SK-N-SH (cell line): ENCODE results near the gene FBXO47. TPM values are rescaled to one million over a fixed set of nuclear protein-coding genes. Genes with fewer than 3 reads are reported as not detected.

Experiments
- CTCF ChIA-PET: fragments of 300-600, 350-600 bp; formaldehyde crosslinking; extraction: SDS; loops from one replicate; lab custom pipeline; 2021; lab: Yijun Ruan, JAX
- POLR2A ChIA-PET: fragments of 350-600 bp; sonication (Branson Sonifier 250); formaldehyde crosslinking; extraction: SDS; loops from one replicate; lab custom pipeline; 2020; ENCODE audit warnings: antibody characterized with exemption, inconsistent platforms; lab: Yijun Ruan, JAX
- DNase-seq: peaks from one replicate; pipeline ENCODE4 v3.0.0; 2012
- H2AFZ ChIP-seq: fragments of 200-600 bp; sonication (generic); 2 replicates; pipeline ENCODE4 v1.8.1; 2016; ENCODE audit warnings: antibody characterized with exemption, mild to moderate bottlenecking, low read depth
- H3F3A ChIP-seq: fragments of 200-600 bp; sonication (generic); replicated peaks from 2 replicates; pipeline ENCODE3; 2016; ENCODE audit warnings: antibody characterized with exemption, mild to moderate bottlenecking; ENCODE audit not compliant: insufficient read depth
- H3K27ac ChIP-seq, 2 experiments: fragments of 200-500 bp in 1 of 2; fragments of 200-600 bp in 1 of 2; sonication (Bioruptor generic) in 1 of 2; sonication (generic), shearing (Covaris generic) in 1 of 2; 2 replicates each; pipeline versions ENCODE4 v1.5.1 to v1.6.1; 2014 to 2016; ENCODE audit warnings: low read depth in 2 of 2, inconsistent platforms in 1 of 2, low read length in 1 of 2, mild to moderate bottlenecking in 1 of 2, mixed read lengths in 1 of 2
- H3K27me3 ChIP-seq: fragments of 200-600 bp; sonication (generic), shearing (Covaris generic); 2 replicates; pipeline ENCODE4 v1.6.1; 2016; ENCODE audit warnings: mixed run types; ENCODE audit not compliant: insufficient read depth
- H3K36me3 ChIP-seq, 2 experiments: fragments of 200-500 bp in 1 of 2; fragments of 200-600 bp in 1 of 2; sonication (Bioruptor generic) in 1 of 2; sonication (generic) in 1 of 2; replicated peaks in 1 of 2; 2 replicates each; pipeline versions ENCODE3 to v1.5.1; 2014 to 2016; ENCODE audit warnings: low read length in 1 of 2, mild to moderate bottlenecking in 1 of 2; ENCODE audit not compliant: insufficient read depth in 2 of 2, control insufficient read depth in 1 of 2
- H3K4me1 ChIP-seq, 2 experiments: fragments of 200-500 bp in 1 of 2; fragments of 200-600 bp in 1 of 2; sonication (Bioruptor generic) in 1 of 2; sonication (generic), shearing (Covaris generic) in 1 of 2; 2 replicates each; pipeline versions ENCODE4 v1.5.1 to v1.6.1; 2014 to 2016; ENCODE audit warnings: low read depth in 1 of 2, low read length in 1 of 2, mixed run types in 1 of 2; ENCODE audit not compliant: insufficient read depth in 2 of 2, control insufficient read depth in 1 of 2
- H3K4me2 ChIP-seq: fragments of 200-600 bp; sonication (generic), shearing (Covaris generic); 2 replicates; pipeline ENCODE4 v1.6.1; 2017; ENCODE audit warnings: mixed run types
- H3K4me3 ChIP-seq, 2 experiments: fragments of 200-500 bp in 1 of 2; fragments of 200-600 bp in 1 of 2; sonication (Bioruptor generic) in 1 of 2; sonication (generic), shearing (Covaris generic) in 1 of 2; 2 replicates each; pipeline versions ENCODE4 v1.5.1 to v1.8.1; 2014 to 2016; ENCODE audit warnings: low read depth in 2 of 2, inconsistent platforms in 1 of 2, low read length in 1 of 2, mild to moderate bottlenecking in 1 of 2, mixed read lengths in 1 of 2, moderate library complexity in 1 of 2
- H3K79me2 ChIP-seq: fragments of 200-600 bp; sonication (generic); 2 replicates; pipeline ENCODE4 v1.8.1; 2017; ENCODE audit warnings: mild to moderate bottlenecking; ENCODE audit not compliant: insufficient read depth
- H3K9ac ChIP-seq: fragments of 200-600 bp; sonication (generic); 2 replicates; pipeline ENCODE4 v1.6.1; 2017; ENCODE audit warnings: mixed run types
- H3K9me2 ChIP-seq: fragments of 200-600 bp; sonication (generic); 2 replicates; pipeline ENCODE4 v1.6.1; 2017; ENCODE audit warnings: mixed run types
- H3K9me3 ChIP-seq: fragments of 200-600 bp; sonication (generic); 2 replicates; pipeline ENCODE4 v1.6.1; 2017; ENCODE audit warnings: mixed run types, mild to moderate bottlenecking, moderate library complexity
- H4K20me1 ChIP-seq: fragments of 200-600 bp; sonication (generic); 2 replicates; pipeline ENCODE4 v1.6.1; 2017; ENCODE audit warnings: mild to moderate bottlenecking, mixed run types; ENCODE audit not compliant: insufficient read depth
- CHD2 ChIP-seq: fragments of 150-350 bp; IDR thresholded peaks from 2 replicates; pipeline ENCODE4 v1.6.1; 2018; ENCODE audit warnings: low read length; ENCODE audit not compliant: partially characterized antibody
- EP300 ChIP-seq, 2 experiments: IDR thresholded peaks; 2 replicates each; pipeline versions ENCODE4 v1.4.0 to v1.6.1; 2012; ENCODE audit warnings: borderline replicate concordance in 1 of 2, low read depth in 1 of 2, low read length in 1 of 2
- FOSL2 ChIP-seq: IDR thresholded peaks from 2 replicates; pipeline ENCODE4 v1.4.0; 2012; ENCODE audit warnings: low read depth, mild to moderate bottlenecking, moderate library complexity, borderline replicate concordance
- FOXJ3 ChIP-seq: sonication (generic); formaldehyde crosslinking; IDR thresholded peaks from 2 replicates; pipeline ENCODE4 v1.5.1; 2020; ENCODE audit warnings: mild to moderate bottlenecking, missing genetic modification reagents
- FOXM1 ChIP-seq: IDR thresholded peaks from 2 replicates; pipeline ENCODE4 v1.4.0; 2012; ENCODE audit warnings: low read depth, mild to moderate bottlenecking
- GABPA ChIP-seq: IDR thresholded peaks from 2 replicates; pipeline ENCODE4 v1.4.0; 2012; ENCODE audit warnings: low read depth, mild to moderate bottlenecking
- JUND ChIP-seq: IDR thresholded peaks from 2 replicates; pipeline ENCODE4 v1.4.0; 2012
- RCOR1 ChIP-seq: fragments of 150-350 bp; IDR thresholded peaks from 2 replicates; pipeline ENCODE4 v1.6.1; 2017; ENCODE audit warnings: antibody characterized with exemption, low read length
- TAF1 ChIP-seq: IDR thresholded peaks from 2 replicates; pipeline ENCODE4 v1.6.1; 2012; ENCODE audit warnings: low read depth, mild to moderate bottlenecking, low read length, moderate library complexity, borderline replicate concordance
- TCF12 ChIP-seq: IDR thresholded peaks from 2 replicates; pipeline ENCODE4 v1.4.0; 2012
- TEAD4 ChIP-seq: IDR thresholded peaks from 2 replicates; pipeline ENCODE4 v1.4.0; 2012; ENCODE audit warnings: mild to moderate bottlenecking, borderline replicate concordance; ENCODE audit not compliant: insufficient read depth
- WGBS: methylation state at CpG from one replicate; pipeline ENCODE4 v1.1.6; 2017; ENCODE audit warnings: low lambda C conversion rate; 5-methylcytosine and 5-hydroxymethylcytosine counted together
- polyA plus RNA-seq, 3 experiments: library from polyadenylated mRNA; depleted of rRNA; stranded (reverse); fragments of >200 nt; gene quantifications; 2 replicates each; pipeline ENCODE4 v1.2.3, GENCODE V29; 2012
- TF ChIP-seq, protein P1 (sequence below): fragments of 150-350 bp; IDR thresholded peaks from 2 replicates; pipeline ENCODE4 v1.6.1; 2017; ENCODE audit warnings: antibody characterized with exemption, low read length, low read depth, borderline replicate concordance
- TF ChIP-seq, protein P2 (sequence below): IDR thresholded peaks from 2 replicates; pipeline ENCODE4 v1.6.1; 2012; ENCODE audit warnings: mild to moderate bottlenecking, low read depth, low read length, moderate library complexity
- TF ChIP-seq, protein P3 (sequence below): IDR thresholded peaks from 2 replicates; pipeline ENCODE4 v1.4.0; 2012; ENCODE audit warnings: low read depth, borderline replicate concordance
- TF ChIP-seq, protein P4 (sequence below): fragments of 200-600 bp; sonication (generic); IDR thresholded peaks from 2 replicates; pipeline ENCODE4 v1.6.1; 2017; ENCODE audit warnings: antibody characterized with exemption, mild to moderate bottlenecking, moderate library complexity
- TF ChIP-seq, protein P5 (sequence below): IDR thresholded peaks from 2 replicates; pipeline ENCODE4 v1.4.0; 2012; ENCODE audit warnings: low read depth
- TF ChIP-seq, protein P6 (sequence below): IDR thresholded peaks from 2 replicates; pipeline ENCODE4 v1.4.0; 2012; ENCODE audit warnings: low read depth, borderline replicate concordance

Gene FBXO47
- polyA plus RNA-seq, 1 of the 3 experiments (the other 2 are of a cell fraction): not detected

DNA sequence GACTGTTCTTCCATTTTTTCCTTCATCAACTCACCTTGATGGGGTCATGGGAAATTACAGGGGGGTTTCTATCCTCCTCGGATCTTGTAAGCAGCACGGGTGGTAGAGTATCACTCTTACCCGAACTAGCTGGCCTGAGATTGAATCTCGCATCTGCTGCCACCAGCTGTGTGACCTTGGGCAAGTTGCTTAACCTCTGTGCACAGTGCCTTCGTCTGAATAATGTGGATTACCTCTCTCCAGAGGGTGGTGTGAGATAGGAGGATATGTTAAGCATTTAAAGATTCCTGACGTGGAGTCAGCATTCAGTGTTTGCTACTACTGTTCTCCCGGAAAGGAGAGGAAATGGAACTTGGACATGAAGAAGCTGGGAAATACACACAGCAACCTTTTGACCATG is 72.9 kb downstream of the FBXO47 start:
- H3K4me3 ChIP-seq: no peak overlapping the region
- H3K9me3 ChIP-seq: no peaks in the 10 kb centered on the region
- H2AFZ ChIP-seq: no peak overlapping the region
- no peaks in the 10 kb centered on the region for H3K27me3 ChIP-seq
- H4K20me1 ChIP-seq: peaks cover 77% of the 10 kb centered on the region
- CTCF ChIA-PET: interaction anchor here (1.0 to 1.7 kb wide), 5 partner anchors 15 to 89 kb away, joined by 3 to 6 read pairs (median 3); partner anchors contain the start of gene LASP1
- peaks cover 0 to 28% of the 10 kb centered on the region in 2 experiments; a peak in 1 of 4 replicates for H3K4me1 ChIP-seq
- TF ChIP-seq, protein P1, sequence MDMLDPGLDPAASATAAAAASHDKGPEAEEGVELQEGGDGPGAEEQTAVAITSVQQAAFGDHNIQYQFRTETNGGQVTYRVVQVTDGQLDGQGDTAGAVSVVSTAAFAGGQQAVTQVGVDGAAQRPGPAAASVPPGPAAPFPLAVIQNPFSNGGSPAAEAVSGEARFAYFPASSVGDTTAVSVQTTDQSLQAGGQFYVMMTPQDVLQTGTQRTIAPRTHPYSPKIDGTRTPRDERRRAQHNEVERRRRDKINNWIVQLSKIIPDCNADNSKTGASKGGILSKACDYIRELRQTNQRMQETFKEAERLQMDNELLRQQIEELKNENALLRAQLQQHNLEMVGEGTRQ: no peak
- TF ChIP-seq FOSL2 (no peak), TAF1 (no peak), JUND (no peak), GABPA (no peak)
- H3K79me2 ChIP-seq: peaks cover 85% of the 10 kb centered on the region
- H3F3A ChIP-seq: peaks cover 25% of the 10 kb centered on the region
- no peak overlapping the region for H3K9ac ChIP-seq
- 87% methylated on average over 7 of the region's 7 CpGs for WGBS
- H3K4me2 ChIP-seq: no peak overlapping the region
- H3K36me3 ChIP-seq: peaks cover 36 to 66% of the 10 kb centered on the region in 2 experiments
- POLR2A ChIA-PET: interaction anchor here (1.2 to 1.3 kb wide), 2 partner anchors 25 to 31 kb away, joined by 3 read pairs; partner anchors contain the start of genes LASP1 and LASP1NB
- no peak overlapping the region for H3K27ac ChIP-seq
- no peaks in the 10 kb centered on the region for H3K9me2 ChIP-seq
- DNase-seq: no peak

DNA sequence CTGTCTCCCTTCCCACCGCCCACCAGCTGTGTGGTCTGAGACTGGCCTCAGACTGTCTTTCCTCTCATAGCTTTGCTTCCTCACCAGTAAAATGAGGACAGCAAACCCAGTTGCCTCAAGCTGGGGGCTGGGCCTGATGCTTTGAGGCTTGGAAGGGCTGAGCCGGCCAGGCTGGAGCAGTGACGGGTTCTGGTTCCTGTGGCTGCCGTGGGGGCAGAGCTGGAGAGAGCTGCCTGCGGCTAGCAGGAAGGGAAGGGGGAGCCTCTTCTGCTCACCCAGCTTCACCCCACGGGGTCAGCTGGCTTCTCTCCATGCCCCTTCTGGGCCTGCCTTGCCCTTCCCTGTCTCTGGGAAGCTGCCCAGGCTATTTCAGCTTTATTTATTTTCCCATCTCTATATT is 73.6 kb downstream of the FBXO47 start:
- DNase-seq: no peak
- Histone ChIP-seq H3K4me2 (no peak overlapping the region), H3F3A (peaks cover 20% of the 10 kb centered on the region), H3K27ac (no peak overlapping the region), H3K9ac (no peak overlapping the region), H3K79me2 (peaks cover 85% of the 10 kb centered on the region), H4K20me1 (peaks cover 77% of the 10 kb centered on the region), H3K9me3 (no peaks in the 10 kb centered on the region), H3K4me3 (no peak overlapping the region), H3K36me3 (peaks cover 37 to 64% of the 10 kb centered on the region in 2 experiments), H3K9me2 (no peaks in the 10 kb centered on the region), H2AFZ (no peak overlapping the region), H3K4me1 (peaks cover 0 to 28% of the 10 kb centered on the region in 2 experiments; a peak in 1 of 4 replicates), H3K27me3 (no peaks in the 10 kb centered on the region)
- ChIA-PET POLR2A (interaction anchor here (1.0 to 1.3 kb wide), 3 partner anchors 24 to 237 kb away, joined by 3 to 5 read pairs (median 3); partner anchors contain the start of genes LASP1 and LASP1NB), CTCF (interaction anchor here (1.0 to 1.7 kb wide), 5 partner anchors 16 to 90 kb away, joined by 3 to 6 read pairs (median 3); partner anchors contain the start of gene LASP1)
- WGBS: 88% methylated on average over 5 of the region's 6 CpGs
- TF ChIP-seq TEAD4 (no peak), RCOR1 (no peak), CHD2 (no peak), TCF12 (no peak), FOXJ3 (CRISPR knock-in tag) (no peak), EP300 (IDR thresholded peaks at IDR 0.05; ENCODE audit: borderline replicate concordance in 1 of 2, low read depth in 1 of 2, low read length in 1 of 2) (no peak), FOXM1 (no peak)
- TF ChIP-seq, protein P2, sequence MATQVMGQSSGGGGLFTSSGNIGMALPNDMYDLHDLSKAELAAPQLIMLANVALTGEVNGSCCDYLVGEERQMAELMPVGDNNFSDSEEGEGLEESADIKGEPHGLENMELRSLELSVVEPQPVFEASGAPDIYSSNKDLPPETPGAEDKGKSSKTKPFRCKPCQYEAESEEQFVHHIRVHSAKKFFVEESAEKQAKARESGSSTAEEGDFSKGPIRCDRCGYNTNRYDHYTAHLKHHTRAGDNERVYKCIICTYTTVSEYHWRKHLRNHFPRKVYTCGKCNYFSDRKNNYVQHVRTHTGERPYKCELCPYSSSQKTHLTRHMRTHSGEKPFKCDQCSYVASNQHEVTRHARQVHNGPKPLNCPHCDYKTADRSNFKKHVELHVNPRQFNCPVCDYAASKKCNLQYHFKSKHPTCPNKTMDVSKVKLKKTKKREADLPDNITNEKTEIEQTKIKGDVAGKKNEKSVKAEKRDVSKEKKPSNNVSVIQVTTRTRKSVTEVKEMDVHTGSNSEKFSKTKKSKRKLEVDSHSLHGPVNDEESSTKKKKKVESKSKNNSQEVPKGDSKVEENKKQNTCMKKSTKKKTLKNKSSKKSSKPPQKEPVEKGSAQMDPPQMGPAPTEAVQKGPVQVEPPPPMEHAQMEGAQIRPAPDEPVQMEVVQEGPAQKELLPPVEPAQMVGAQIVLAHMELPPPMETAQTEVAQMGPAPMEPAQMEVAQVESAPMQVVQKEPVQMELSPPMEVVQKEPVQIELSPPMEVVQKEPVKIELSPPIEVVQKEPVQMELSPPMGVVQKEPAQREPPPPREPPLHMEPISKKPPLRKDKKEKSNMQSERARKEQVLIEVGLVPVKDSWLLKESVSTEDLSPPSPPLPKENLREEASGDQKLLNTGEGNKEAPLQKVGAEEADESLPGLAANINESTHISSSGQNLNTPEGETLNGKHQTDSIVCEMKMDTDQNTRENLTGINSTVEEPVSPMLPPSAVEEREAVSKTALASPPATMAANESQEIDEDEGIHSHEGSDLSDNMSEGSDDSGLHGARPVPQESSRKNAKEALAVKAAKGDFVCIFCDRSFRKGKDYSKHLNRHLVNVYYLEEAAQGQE: no peak
- TF ChIP-seq, protein P3, sequence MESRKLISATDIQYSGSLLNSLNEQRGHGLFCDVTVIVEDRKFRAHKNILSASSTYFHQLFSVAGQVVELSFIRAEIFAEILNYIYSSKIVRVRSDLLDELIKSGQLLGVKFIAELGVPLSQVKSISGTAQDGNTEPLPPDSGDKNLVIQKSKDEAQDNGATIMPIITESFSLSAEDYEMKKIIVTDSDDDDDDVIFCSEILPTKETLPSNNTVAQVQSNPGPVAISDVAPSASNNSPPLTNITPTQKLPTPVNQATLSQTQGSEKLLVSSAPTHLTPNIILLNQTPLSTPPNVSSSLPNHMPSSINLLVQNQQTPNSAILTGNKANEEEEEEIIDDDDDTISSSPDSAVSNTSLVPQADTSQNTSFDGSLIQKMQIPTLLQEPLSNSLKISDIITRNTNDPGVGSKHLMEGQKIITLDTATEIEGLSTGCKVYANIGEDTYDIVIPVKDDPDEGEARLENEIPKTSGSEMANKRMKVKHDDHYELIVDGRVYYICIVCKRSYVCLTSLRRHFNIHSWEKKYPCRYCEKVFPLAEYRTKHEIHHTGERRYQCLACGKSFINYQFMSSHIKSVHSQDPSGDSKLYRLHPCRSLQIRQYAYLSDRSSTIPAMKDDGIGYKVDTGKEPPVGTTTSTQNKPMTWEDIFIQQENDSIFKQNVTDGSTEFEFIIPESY: no peak
- TF ChIP-seq, protein P4, sequence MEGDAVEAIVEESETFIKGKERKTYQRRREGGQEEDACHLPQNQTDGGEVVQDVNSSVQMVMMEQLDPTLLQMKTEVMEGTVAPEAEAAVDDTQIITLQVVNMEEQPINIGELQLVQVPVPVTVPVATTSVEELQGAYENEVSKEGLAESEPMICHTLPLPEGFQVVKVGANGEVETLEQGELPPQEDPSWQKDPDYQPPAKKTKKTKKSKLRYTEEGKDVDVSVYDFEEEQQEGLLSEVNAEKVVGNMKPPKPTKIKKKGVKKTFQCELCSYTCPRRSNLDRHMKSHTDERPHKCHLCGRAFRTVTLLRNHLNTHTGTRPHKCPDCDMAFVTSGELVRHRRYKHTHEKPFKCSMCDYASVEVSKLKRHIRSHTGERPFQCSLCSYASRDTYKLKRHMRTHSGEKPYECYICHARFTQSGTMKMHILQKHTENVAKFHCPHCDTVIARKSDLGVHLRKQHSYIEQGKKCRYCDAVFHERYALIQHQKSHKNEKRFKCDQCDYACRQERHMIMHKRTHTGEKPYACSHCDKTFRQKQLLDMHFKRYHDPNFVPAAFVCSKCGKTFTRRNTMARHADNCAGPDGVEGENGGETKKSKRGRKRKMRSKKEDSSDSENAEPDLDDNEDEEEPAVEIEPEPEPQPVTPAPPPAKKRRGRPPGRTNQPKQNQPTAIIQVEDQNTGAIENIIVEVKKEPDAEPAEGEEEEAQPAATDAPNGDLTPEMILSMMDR: no peak
- TF ChIP-seq, protein P5, sequence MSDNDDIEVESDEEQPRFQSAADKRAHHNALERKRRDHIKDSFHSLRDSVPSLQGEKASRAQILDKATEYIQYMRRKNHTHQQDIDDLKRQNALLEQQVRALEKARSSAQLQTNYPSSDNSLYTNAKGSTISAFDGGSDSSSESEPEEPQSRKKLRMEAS: no peak
- TF ChIP-seq, protein P6, sequence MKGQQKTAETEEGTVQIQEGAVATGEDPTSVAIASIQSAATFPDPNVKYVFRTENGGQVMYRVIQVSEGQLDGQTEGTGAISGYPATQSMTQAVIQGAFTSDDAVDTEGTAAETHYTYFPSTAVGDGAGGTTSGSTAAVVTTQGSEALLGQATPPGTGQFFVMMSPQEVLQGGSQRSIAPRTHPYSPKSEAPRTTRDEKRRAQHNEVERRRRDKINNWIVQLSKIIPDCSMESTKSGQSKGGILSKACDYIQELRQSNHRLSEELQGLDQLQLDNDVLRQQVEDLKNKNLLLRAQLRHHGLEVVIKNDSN: no peak
